Spleen (tissue), 7 donors: Measurements from ENCODE around the gene UBTF.
A peak's percentile ranks its signal among the peaks of the same experiment; 100 is the strongest.

Source experiments
- CTCF ChIP-seq, 11 experiments: fragments of 200-600 bp in 7 of 11; fragments of 450-650 bp in 4 of 11; sonication (generic) in 4 of 11; IDR thresholded peaks in 8 of 11; conservative IDR thresholded peaks in 3 of 11; 1 replicate in 7 of 11; 2 replicates in 4 of 11; pipeline versions ENCODE4 v1.4.0 to v1.8.0; 2016 to 2021; ENCODE audit warnings: antibody characterized with exemption in 11 of 11, inconsistent platforms in 4 of 11, mild to moderate bottlenecking in 1 of 11
- POLR2A ChIP-seq, 3 donors: fragments of 450-650 bp; IDR thresholded peaks; one replicate each; pipeline ENCODE4 v1.5.1; 2017; ENCODE audit warnings: antibody characterized with exemption in 3 of 3, mild to moderate bottlenecking in 1 of 3
- POLR2AphosphoS5 ChIP-seq, 3 donors: sonication (generic); formaldehyde crosslinking; IDR thresholded peaks; one replicate each; pipeline ENCODE4 v1.5.1; 2017; ENCODE audit warnings: antibody characterized with exemption in 3 of 3
- donor health status: DM: no; HTN: no; CAD: no; lungs with moderate emphysema.
- donor health status: DM: no; HTN: no; CAD: no.
- donor health status: DM: no; HTN: no; CAD: no.

- no peak for TF ChIP-seq CTCF (IDR thresholded peaks at IDR 0.05 in 8 of 11, conservative IDR thresholded peaks at IDR 0.05 in 3 of 11)
- TF ChIP-seq POLR2AphosphoS5 (IDR thresholded peaks at IDR 0.05) = peak in 2 of 3 donors; percentile 8 to 54
- no peak for TF ChIP-seq POLR2A (IDR thresholded peaks at IDR 0.05)
Measured at GRCh38 chr17:44170499-44171201, 48.8 kb downstream of the UBTF start, which contains the start of gene ASB16.
